ENCODE measurements around the gene RNF32. TPM values are rescaled to one million over a fixed set of nuclear protein-coding genes. Genes with fewer than 3 reads are reported as not detected.
"Not testable (repeated sequence)": the region's sequence is repeated elsewhere in the genome, so short reads cannot be mapped to it uniquely, and the experiment has no call there.

The RNF32 gene
- total and polyA plus RNA-seq, 7 donors = 0.36 to 3.7 (median 1.5) TPM

GRCh38 chr7:156634117-156634516 lies 6.5 kb upstream of the RNF32 start:
- intact Hi-C loops (cut with DNase I) = no loop called here
- H3K9me3 ChIP-seq = peaks cover 0 to 2% (median 0%) of the 10 kb centered on the region in 4 donors
- H3K27me3 ChIP-seq = no peaks in the 10 kb centered on the region
- no peak overlapping the region for H3K27ac ChIP-seq
- no peak overlapping the region for H3K4me3 ChIP-seq
- no peaks in the 10 kb centered on the region for H3K4me1 ChIP-seq
- 46 to 75% methylated on average over 3 of the region's 3 CpGs for WGBS, 2 donors
- no peak for DNase-seq
- no peaks in the 10 kb centered on the region for H3K36me3 ChIP-seq
- no peak for TF ChIP-seq POLR2A (IDR thresholded peaks at IDR 0.05)
- no peak for TF ChIP-seq EP300 (IDR thresholded peaks at IDR 0.05)
- no peak for TF ChIP-seq POLR2AphosphoS5 (IDR thresholded peaks at IDR 0.05)
- no peak for TF ChIP-seq CTCF (IDR thresholded peaks at IDR 0.05)

GRCh38 chr7:156635529-156636385 lies 4.8 kb upstream of the RNF32 start:
- H3K36me3 ChIP-seq = no peaks in the 10 kb centered on the region
- no peak overlapping the region for H3K4me3 ChIP-seq
- no peaks in the 10 kb centered on the region for H3K9me3 ChIP-seq
- 88 to 93% methylated on average over 7 of the region's 7 CpGs for WGBS, 2 donors
- no peak overlapping the region for H3K27ac ChIP-seq
- peaks cover 0 to 4% (median 0%) of the 10 kb centered on the region in 3 donors for H3K27me3 ChIP-seq
- H3K4me1 ChIP-seq = peaks cover 0 to 12% (median 10%) of the 10 kb centered on the region in 4 donors
- intact Hi-C loops (cut with DNase I) = no loop called here
- DNase-seq = no peak
- TF ChIP-seq POLR2AphosphoS5 (IDR thresholded peaks at IDR 0.05) (no peak), CTCF (IDR thresholded peaks at IDR 0.05) (no peak), EP300 (IDR thresholded peaks at IDR 0.05) (no peak), POLR2A (IDR thresholded peaks at IDR 0.05) (no peak)

- DNase-seq; H3K4me3 ChIP-seq; H3K27me3 ChIP-seq; H3K9me3 ChIP-seq; intact Hi-C loops (cut with DNase I); H3K27ac ChIP-seq; H3K36me3 ChIP-seq: not testable (repeated sequence)
- 97% methylated on average over 7 of the region's 7 CpGs for WGBS, 2 donors
- peaks cover 0 to 16% (median 15%) of the 10 kb centered on the region in 4 donors for H3K4me1 ChIP-seq
These were observed 3.5 kb upstream of the RNF32 start for GRCh38 chr7:156637093-156637492.

GRCh38 chr7:156638443-156639077 lies 2.0 kb upstream of the RNF32 start:
- TF ChIP-seq EP300 (IDR thresholded peaks at IDR 0.05) (no peak), POLR2AphosphoS5 (IDR thresholded peaks at IDR 0.05) (no peak), POLR2A (IDR thresholded peaks at IDR 0.05) (no peak), CTCF (IDR thresholded peaks at IDR 0.05) (no peak)
- intact Hi-C loops (cut with DNase I) = no loop called here
- Histone ChIP-seq H3K27me3 (peaks cover 0 to 7% (median 0%) of the 10 kb centered on the region in 3 donors), H3K4me1 (peaks cover 0 to 16% (median 15%) of the 10 kb centered on the region in 4 donors), H3K9me3 (no peaks in the 10 kb centered on the region), H3K27ac (no peak overlapping the region), H3K36me3 (no peaks in the 10 kb centered on the region), H3K4me3 (no peak overlapping the region)
- 97 to 98% methylated on average over 8 of the region's 8 CpGs for WGBS, 2 donors
- DNase-seq = no peak
